ENCODE measurements around the gene NDUFS1. TPM values are rescaled to one million over a fixed set of nuclear protein-coding genes. Genes with fewer than 3 reads are reported as not detected.

The NDUFS1 gene
- total RNA-seq, 1 experiment from 2014 or later: 123 TPM

DNA sequence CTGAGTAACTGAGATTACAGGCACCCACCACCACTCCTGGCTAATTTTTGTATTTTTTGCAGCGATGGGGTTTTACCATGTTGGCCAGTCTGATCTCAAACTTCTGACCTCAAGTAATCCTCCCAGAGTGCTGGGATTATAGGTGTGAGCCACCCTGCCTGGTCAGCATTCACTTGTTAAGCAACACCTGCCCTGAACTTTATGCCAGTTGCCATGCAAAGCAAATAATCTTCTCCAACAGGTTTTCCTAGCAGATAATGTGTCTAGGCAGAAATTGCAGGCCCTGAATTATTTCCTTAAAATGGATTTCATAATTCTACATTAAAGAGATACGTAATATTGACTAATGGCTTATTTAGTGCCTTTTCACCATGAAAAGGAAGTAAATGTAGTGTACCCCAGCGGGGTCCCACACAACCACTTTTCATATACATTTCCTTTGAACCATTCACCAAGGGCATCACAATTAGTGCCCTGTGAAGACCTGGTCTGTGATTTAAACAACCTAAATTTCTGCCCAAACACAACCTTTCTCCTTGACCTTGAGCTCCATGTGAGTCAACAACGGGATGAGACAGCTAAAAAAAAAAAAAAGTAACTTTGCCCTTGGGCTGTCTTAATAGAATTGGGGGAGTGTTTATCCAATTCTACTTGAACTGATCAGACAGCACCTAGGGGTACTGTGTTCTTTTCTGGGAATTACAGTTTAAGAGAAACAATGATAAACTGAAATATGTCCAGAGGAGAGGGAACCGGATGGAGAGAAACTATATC, 42.0 kb upstream of the NDUFS1 start:
- no peaks in the 10 kb centered on the region for H3K27me3 ChIP-seq (replicated peaks; ENCODE audit: control insufficient read depth, insufficient read depth, low read length)
- H3K27ac Mint-ChIP-seq (ENCODE audit: unreplicated experiment): no peak overlapping the region
- POLR2A ChIA-PET: no interaction called here
- H3K4me3 ChIP-seq (ENCODE audit: low read depth, low read length): no peak overlapping the region
- no peaks in the 10 kb centered on the region for H3K36me3 Mint-ChIP-seq (ENCODE audit: insufficient read depth, unreplicated experiment)
- no peak overlapping the region for H3K4me3 Mint-ChIP-seq (ENCODE audit: unreplicated experiment)
- no peaks in the 10 kb centered on the region for H3K4me1 ChIP-seq
- TF ChIP-seq CTCF (IDR thresholded peaks at IDR 0.05; ENCODE audit: insufficient read depth in 1 of 2, low read depth in 1 of 2, low read length in 1 of 2, severe bottlenecking in 1 of 2, unreplicated experiment in 1 of 2): no peak
- H3K4me1 Mint-ChIP-seq (ENCODE audit: low read depth, unreplicated experiment): no peaks in the 10 kb centered on the region
- DNase-seq: no peak
- no peaks in the 10 kb centered on the region for H3K9me3 Mint-ChIP-seq (ENCODE audit: unreplicated experiment)
- CTCF ChIA-PET: no interaction called here
- no peaks in the 10 kb centered on the region for H3K9me3 ChIP-seq
- BruUV-seq (replicated peaks): no TSS peak
- H3K27me3 Mint-ChIP-seq (ENCODE audit: insufficient read depth, unreplicated experiment): no peaks in the 10 kb centered on the region
- no peaks in the 10 kb centered on the region for H3K36me3 ChIP-seq (ENCODE audit: control insufficient read depth, insufficient read depth, low read length)
- intact Hi-C loops (cut with micrococcal nuclease; ENCODE audit: unreplicated experiment): no loop called here

DNA sequence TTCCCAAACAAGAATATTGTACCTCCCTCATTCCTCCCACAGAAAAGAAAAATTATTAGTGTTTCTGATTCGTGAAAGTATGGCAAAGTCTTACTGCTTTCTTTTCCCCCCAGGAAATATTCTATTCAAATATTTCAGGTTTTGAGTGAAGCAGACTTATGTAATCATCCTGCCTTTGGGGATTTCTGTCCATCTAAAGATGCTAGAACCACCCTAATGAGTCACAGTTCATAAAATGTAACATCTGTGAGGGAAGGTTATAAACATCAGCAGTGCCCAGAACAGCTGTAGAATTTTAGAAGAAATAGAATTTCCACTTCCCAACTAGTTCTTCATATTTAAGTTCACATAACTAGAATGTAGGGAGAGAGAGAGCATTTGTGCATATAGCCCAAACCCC, 39.4 kb upstream of the NDUFS1 start:
- Histone ChIP-seq H3K36me3 (ENCODE audit: control insufficient read depth, insufficient read depth, low read length) (no peaks in the 10 kb centered on the region), H3K27me3 (replicated peaks; ENCODE audit: control insufficient read depth, insufficient read depth, low read length) (no peaks in the 10 kb centered on the region), H3K4me3 (ENCODE audit: low read depth, low read length) (no peak overlapping the region), H3K9me3 (no peaks in the 10 kb centered on the region), H3K4me1 (no peaks in the 10 kb centered on the region)
- no peaks in the 10 kb centered on the region for H3K9me3 Mint-ChIP-seq (ENCODE audit: unreplicated experiment)
- intact Hi-C loops (cut with micrococcal nuclease; ENCODE audit: unreplicated experiment): no loop called here
- H3K36me3 Mint-ChIP-seq (ENCODE audit: insufficient read depth, unreplicated experiment): no peaks in the 10 kb centered on the region
- BruUV-seq (replicated peaks): no TSS peak
- no peak overlapping the region for H3K4me3 Mint-ChIP-seq (ENCODE audit: unreplicated experiment)
- no peak for TF ChIP-seq CTCF (IDR thresholded peaks at IDR 0.05; ENCODE audit: insufficient read depth in 1 of 2, low read depth in 1 of 2, low read length in 1 of 2, severe bottlenecking in 1 of 2, unreplicated experiment in 1 of 2)
- peaks cover 4% of the 10 kb centered on the region for H3K27me3 Mint-ChIP-seq (ENCODE audit: insufficient read depth, unreplicated experiment)
- POLR2A ChIA-PET: no interaction called here
- H3K27ac Mint-ChIP-seq (ENCODE audit: unreplicated experiment): no peak overlapping the region
- DNase-seq: no peak
- CTCF ChIA-PET: interaction anchor here (0.5 kb wide), 1 partner anchor 13 kb away, joined by 3 read pairs; no protein-coding TSS in a partner anchor
- H3K4me1 Mint-ChIP-seq (ENCODE audit: low read depth, unreplicated experiment): no peaks in the 10 kb centered on the region

DNA sequence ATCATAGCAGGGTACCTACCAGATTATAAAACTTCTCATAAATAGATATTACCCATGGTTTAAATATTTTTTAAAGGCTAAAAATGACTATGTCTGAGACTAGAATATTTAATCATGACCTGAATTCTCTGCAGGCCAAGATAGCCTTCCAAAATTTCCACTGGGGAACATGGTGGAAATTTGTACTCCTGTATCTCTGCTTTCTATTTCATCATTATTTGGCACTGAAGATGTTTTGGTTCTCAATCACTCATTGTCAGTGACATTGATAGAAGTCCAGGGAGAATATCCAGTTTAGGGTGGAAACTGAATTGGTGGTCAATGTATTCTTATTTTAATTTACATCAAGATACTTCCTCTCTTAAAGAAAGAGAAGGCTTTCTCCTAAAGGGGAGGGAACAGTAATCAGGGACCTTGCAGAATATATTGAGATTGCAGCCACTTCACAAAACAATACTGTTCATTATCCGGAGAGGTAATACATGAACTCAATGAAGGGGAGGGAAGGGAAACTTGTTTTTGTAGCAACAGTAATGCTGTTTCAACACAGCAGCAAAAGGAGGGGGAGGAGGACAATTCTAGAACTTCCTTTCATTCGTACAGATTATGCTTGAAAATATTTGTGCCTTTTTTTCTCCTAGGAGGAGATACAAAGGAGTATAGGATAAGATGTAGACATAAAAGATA, 34.6 kb upstream of the NDUFS1 start:
- H3K9me3 ChIP-seq: no peaks in the 10 kb centered on the region
- H3K36me3 Mint-ChIP-seq (ENCODE audit: insufficient read depth, unreplicated experiment): no peaks in the 10 kb centered on the region
- peaks cover 11% of the 10 kb centered on the region for H3K27me3 Mint-ChIP-seq (ENCODE audit: insufficient read depth, unreplicated experiment)
- ChIA-PET POLR2A (no interaction called here), CTCF (no interaction called here)
- intact Hi-C loops (cut with micrococcal nuclease; ENCODE audit: unreplicated experiment): no loop called here
- no peak for DNase-seq
- no peaks in the 10 kb centered on the region for H3K27me3 ChIP-seq (replicated peaks; ENCODE audit: control insufficient read depth, insufficient read depth, low read length)
- no peak for TF ChIP-seq CTCF (IDR thresholded peaks at IDR 0.05; ENCODE audit: insufficient read depth in 1 of 2, low read depth in 1 of 2, low read length in 1 of 2, severe bottlenecking in 1 of 2, unreplicated experiment in 1 of 2)
- BruUV-seq (replicated peaks): no TSS peak
- no peak overlapping the region for H3K4me3 ChIP-seq (ENCODE audit: low read depth, low read length)
- no peaks in the 10 kb centered on the region for H3K4me1 Mint-ChIP-seq (ENCODE audit: low read depth, unreplicated experiment)
- no peak overlapping the region for H3K27ac Mint-ChIP-seq (ENCODE audit: unreplicated experiment)
- no peaks in the 10 kb centered on the region for H3K4me1 ChIP-seq
- H3K36me3 ChIP-seq (ENCODE audit: control insufficient read depth, insufficient read depth, low read length): no peaks in the 10 kb centered on the region
- H3K4me3 Mint-ChIP-seq (ENCODE audit: unreplicated experiment): no peak overlapping the region
- H3K9me3 Mint-ChIP-seq (ENCODE audit: unreplicated experiment): no peaks in the 10 kb centered on the region
